BE2C (cell line): ENCODE data around the gene CDH3.

Experiments used
- DNase-seq: peaks from one replicate; pipeline ENCODE4 v3.0.0-alpha.2; 2020
- H3K27me3 ChIP-seq: fragments of 250-450 bp; sonication (Bioruptor Pico); 2 replicates; pipeline ENCODE4 v1.5.1; 2020; ENCODE audit warnings: mild to moderate bottlenecking
- H3K36me3 ChIP-seq: fragments of 250-450 bp; sonication (Bioruptor Pico); 2 replicates; pipeline ENCODE4 v1.5.1; 2020; ENCODE audit warnings: mild to moderate bottlenecking
- H3K4me1 ChIP-seq: fragments of 250-450 bp; sonication (Bioruptor Pico); 2 replicates; pipeline ENCODE4 v1.5.1; 2020
- H3K4me3 ChIP-seq: 2 replicates; pipeline ENCODE4 v1.5.1; 2011; ENCODE audit warnings: low read depth, low read length
- H3K9me3 ChIP-seq: fragments of 250-450 bp; sonication (Bioruptor Pico); 2 replicates; pipeline ENCODE4 v1.5.1; 2020
- CTCF ChIP-seq: IDR thresholded peaks from 2 replicates; pipeline ENCODE4 v1.5.1; 2012; ENCODE audit warnings: mild to moderate bottlenecking, low read depth, low read length

Gene CDH3

GRCh38 chr16:68722119-68723024 lies 77.3 kb downstream of the CDH3 start:
- H3K4me1 ChIP-seq, result no peaks in the 10 kb centered on the region
- DNase-seq, result no peak
- TF ChIP-seq CTCF, result no peak
- no peak overlapping the region for H3K4me3 ChIP-seq
- no peaks in the 10 kb centered on the region for H3K27me3 ChIP-seq
- H3K36me3 ChIP-seq, result no peaks in the 10 kb centered on the region
- no peaks in the 10 kb centered on the region for H3K9me3 ChIP-seq

GRCh38 chr16:68724797-68725196 lies 79.7 kb downstream of the CDH3 start:
- H3K9me3 ChIP-seq, result no peaks in the 10 kb centered on the region
- H3K36me3 ChIP-seq, result no peaks in the 10 kb centered on the region
- no peaks in the 10 kb centered on the region for H3K27me3 ChIP-seq
- no peak for DNase-seq
- H3K4me3 ChIP-seq, result no peak overlapping the region
- H3K4me1 ChIP-seq, result no peaks in the 10 kb centered on the region
- TF ChIP-seq CTCF, result no peak

GRCh38 chr16:68728523-68728922 lies 83.4 kb downstream of the CDH3 start:
- Histone ChIP-seq H3K27me3 (no peaks in the 10 kb centered on the region), H3K4me3 (no peak overlapping the region), H3K36me3 (no peaks in the 10 kb centered on the region), H3K9me3 (no peaks in the 10 kb centered on the region), H3K4me1 (no peaks in the 10 kb centered on the region)
- no peak for TF ChIP-seq CTCF
- no peak for DNase-seq

- no peak for TF ChIP-seq CTCF
- H3K27me3 ChIP-seq, result peaks cover 4% of the 10 kb centered on the region; the same call in 1 of the 2 replicates
- H3K4me3 ChIP-seq, result no peak overlapping the region
- H3K4me1 ChIP-seq, result no peaks in the 10 kb centered on the region
- H3K36me3 ChIP-seq, result no peaks in the 10 kb centered on the region
- no peak for DNase-seq
- no peaks in the 10 kb centered on the region for H3K9me3 ChIP-seq
Measured at GRCh38 chr16:68731637-68732036, 86.5 kb downstream of the CDH3 start.

- no peak for TF ChIP-seq CTCF
- Histone ChIP-seq H3K9me3 (no peaks in the 10 kb centered on the region), H3K4me1 (no peaks in the 10 kb centered on the region), H3K4me3 (no peak overlapping the region), H3K27me3 (peaks cover 9% of the 10 kb centered on the region), H3K36me3 (no peaks in the 10 kb centered on the region)
- DNase-seq, result peak; percentile 34
Measured at GRCh38 chr16:68732042-68732680, 87.1 kb downstream of the CDH3 start.
